ENCODE results near the gene ARHGAP15. TPM values are rescaled to one million over a fixed set of nuclear protein-coding genes. Genes with fewer than 3 reads are reported as not detected.

The ARHGAP15 gene
- total RNA-seq, 2 donors from 2014 or later: 277 to 309 TPM

- Mint-ChIP-seq H3K36me3 (ENCODE audit: low read depth) (no peaks in the 10 kb centered on the region), H3K4me1 (peaks cover 22% of the 10 kb centered on the region), H3K27ac (peak overlapping the region; percentile 68), H3K27me3 (no peaks in the 10 kb centered on the region), H3K4me3 (no peak overlapping the region)
- ATAC-seq: no peak
- H3K9me3 ChIP-seq (ENCODE audit: control insufficient read depth, low read length, poor library complexity, severe bottlenecking): no peaks in the 10 kb centered on the region
- DNase-seq: no peak
These were observed 304.6 kb downstream of the ARHGAP15 start for GRCh38 chr2:143433840-143434239.

- Mint-ChIP-seq H3K27ac (peak overlapping the region; percentile 68), H3K36me3 (ENCODE audit: low read depth) (no peaks in the 10 kb centered on the region), H3K4me1 (peaks cover 22% of the 10 kb centered on the region), H3K27me3 (no peaks in the 10 kb centered on the region), H3K4me3 (no peak overlapping the region)
- no peaks in the 10 kb centered on the region for H3K9me3 ChIP-seq (ENCODE audit: control insufficient read depth, low read length, poor library complexity, severe bottlenecking)
- no peak for ATAC-seq
- no peak for DNase-seq
These were observed 305.2 kb downstream of the ARHGAP15 start for GRCh38 chr2:143434445-143434844.

- H3K27me3 Mint-ChIP-seq: no peaks in the 10 kb centered on the region
- H3K4me1 Mint-ChIP-seq: peaks cover 19% of the 10 kb centered on the region
- no peaks in the 10 kb centered on the region for H3K9me3 ChIP-seq (ENCODE audit: control insufficient read depth, low read length, poor library complexity, severe bottlenecking)
- ATAC-seq: no peak
- H3K36me3 Mint-ChIP-seq (ENCODE audit: low read depth): no peaks in the 10 kb centered on the region
- DNase-seq: no peak
- H3K4me3 Mint-ChIP-seq: no peak overlapping the region
- peak overlapping the region; percentile 32 for H3K27ac Mint-ChIP-seq
These were observed 305.9 kb downstream of the ARHGAP15 start for GRCh38 chr2:143435131-143435530.

DNA sequence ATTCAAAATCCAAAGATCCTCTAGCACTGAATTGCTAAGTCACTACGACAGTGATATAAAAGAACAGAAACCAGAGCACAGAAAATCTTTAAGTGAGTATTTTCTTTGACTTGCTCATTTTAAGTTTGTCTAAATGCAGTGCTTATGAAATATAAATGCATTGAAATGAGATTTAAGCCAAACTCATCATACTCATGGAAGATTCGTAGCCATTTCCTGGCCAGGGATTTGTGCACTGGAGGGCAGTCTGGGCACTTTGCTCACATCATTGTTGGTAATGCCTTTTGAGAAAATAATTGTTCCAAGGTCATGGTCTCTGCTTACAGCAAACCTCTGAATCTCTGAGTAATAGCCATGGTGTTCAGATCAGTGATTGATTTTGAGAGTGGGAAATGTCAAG is 307.7 kb downstream of the ARHGAP15 start:
- H3K4me3 Mint-ChIP-seq: no peak overlapping the region
- no peaks in the 10 kb centered on the region for H3K27me3 Mint-ChIP-seq

DNA sequence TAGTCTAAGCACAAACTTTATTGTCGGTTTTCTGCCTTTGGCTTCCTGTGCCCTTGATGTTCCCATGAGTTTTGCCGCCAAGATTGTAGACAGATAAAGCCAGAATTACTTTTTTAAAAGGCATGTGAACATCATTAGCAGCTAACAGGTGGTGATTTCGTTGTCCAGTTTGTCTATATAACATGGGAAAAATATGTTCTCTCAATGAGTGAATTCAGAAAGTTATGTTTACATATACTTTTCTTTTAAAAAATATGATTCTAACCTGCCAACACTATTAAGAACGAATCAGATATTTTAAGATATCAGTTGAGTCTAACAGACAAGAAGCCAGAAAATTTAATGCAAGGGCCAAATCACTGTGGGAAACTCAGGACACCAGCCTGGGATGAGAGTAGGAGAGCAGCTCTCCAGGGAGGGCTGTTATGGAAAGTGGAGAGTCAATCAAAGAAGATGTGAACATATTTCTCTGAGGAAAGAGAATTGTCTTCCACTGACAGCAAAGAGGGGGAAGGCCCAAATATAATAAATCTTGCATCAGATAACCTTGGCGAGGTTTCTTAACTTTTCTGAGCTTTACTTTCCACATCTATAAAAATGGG is 311.3 kb downstream of the ARHGAP15 start:
- peaks cover 8% of the 10 kb centered on the region for H3K36me3 Mint-ChIP-seq (ENCODE audit: low read depth)

More for the DNA sequence above, 307.7 kb downstream of the ARHGAP15 start:
- DNase-seq (no peak), ATAC-seq (no peak)
- no peaks in the 10 kb centered on the region for H3K9me3 ChIP-seq (ENCODE audit: control insufficient read depth, low read length, poor library complexity, severe bottlenecking)
- Mint-ChIP-seq H3K4me1 (peaks cover 22% of the 10 kb centered on the region), H3K27ac (no peak overlapping the region), H3K36me3 (ENCODE audit: low read depth) (peaks cover 2% of the 10 kb centered on the region)

GRCh38 chr2:143442193-143442592 is 313.0 kb downstream of the ARHGAP15 start:
- peaks cover 8% of the 10 kb centered on the region for H3K36me3 Mint-ChIP-seq (ENCODE audit: low read depth)
- H3K27me3 Mint-ChIP-seq: no peaks in the 10 kb centered on the region
- no peak for DNase-seq
- no peak for ATAC-seq
- H3K27ac Mint-ChIP-seq: peak overlapping the region; percentile 34
- H3K9me3 ChIP-seq (ENCODE audit: control insufficient read depth, low read length, poor library complexity, severe bottlenecking): no peaks in the 10 kb centered on the region
- H3K4me3 Mint-ChIP-seq: no peak overlapping the region
- peaks cover 10% of the 10 kb centered on the region for H3K4me1 Mint-ChIP-seq

More for the DNA sequence above, 311.3 kb downstream of the ARHGAP15 start:
- Mint-ChIP-seq H3K27ac (peak overlapping the region; percentile 32), H3K4me3 (no peak overlapping the region), H3K4me1 (peaks cover 10% of the 10 kb centered on the region), H3K27me3 (no peaks in the 10 kb centered on the region)
- no peak for ATAC-seq
- no peak for DNase-seq
- H3K9me3 ChIP-seq (ENCODE audit: control insufficient read depth, low read length, poor library complexity, severe bottlenecking): no peaks in the 10 kb centered on the region

GRCh38 chr2:143451642-143452281 is 322.5 kb downstream of the ARHGAP15 start:
- peaks cover 4% of the 10 kb centered on the region for H3K36me3 Mint-ChIP-seq (ENCODE audit: low read depth)
- DNase-seq (no peak), ATAC-seq (no peak)
- H3K4me1 Mint-ChIP-seq: peaks cover 36% of the 10 kb centered on the region
- no peaks in the 10 kb centered on the region for H3K9me3 ChIP-seq (ENCODE audit: control insufficient read depth, low read length, poor library complexity, severe bottlenecking)
- peak overlapping the region; percentile 7 for H3K4me3 Mint-ChIP-seq
- H3K27ac Mint-ChIP-seq: peak overlapping the region; percentile 72
- H3K27me3 Mint-ChIP-seq: no peaks in the 10 kb centered on the region

GRCh38 chr2:143452817-143453451 is 323.7 kb downstream of the ARHGAP15 start:
- Mint-ChIP-seq H3K27me3 (no peaks in the 10 kb centered on the region), H3K36me3 (ENCODE audit: low read depth) (peaks cover 4% of the 10 kb centered on the region), H3K4me1 (peaks cover 34% of the 10 kb centered on the region), H3K27ac (peak overlapping the region; percentile 72), H3K4me3 (no peak overlapping the region)
- ATAC-seq: peak; percentile 92
- no peak for DNase-seq
- no peaks in the 10 kb centered on the region for H3K9me3 ChIP-seq (ENCODE audit: control insufficient read depth, low read length, poor library complexity, severe bottlenecking)

DNA sequence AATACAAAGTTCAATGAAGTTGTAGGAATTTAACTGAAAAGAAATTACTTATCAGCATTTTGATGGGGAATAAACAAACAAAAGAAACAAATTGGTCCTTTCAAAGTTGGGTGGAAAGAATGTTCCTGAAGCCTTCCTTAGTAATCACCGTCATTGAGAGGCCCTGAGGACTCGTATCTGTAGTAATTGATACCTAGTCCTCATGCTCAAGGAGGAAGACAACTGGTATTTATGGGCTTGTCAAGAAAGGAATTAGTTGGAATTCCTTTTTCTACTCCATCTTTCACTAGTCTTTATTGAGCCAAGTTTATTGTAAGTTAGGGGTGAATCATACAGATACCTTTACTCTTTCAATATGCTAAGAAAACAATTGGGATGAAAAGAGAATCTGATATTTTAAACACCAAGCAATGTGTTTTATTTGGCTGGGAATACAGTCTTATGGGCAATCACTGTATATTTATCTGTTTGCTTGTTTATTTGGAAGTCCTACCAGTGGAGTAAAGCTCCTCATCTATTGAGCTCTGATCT is 324.8 kb downstream of the ARHGAP15 start:
- no peaks in the 10 kb centered on the region for H3K27me3 Mint-ChIP-seq
- H3K36me3 Mint-ChIP-seq (ENCODE audit: low read depth): peaks cover 2% of the 10 kb centered on the region
- no peak overlapping the region for H3K27ac Mint-ChIP-seq
- H3K4me3 Mint-ChIP-seq: no peak overlapping the region
- no peak for ATAC-seq
- no peak for DNase-seq
- H3K9me3 ChIP-seq (ENCODE audit: control insufficient read depth, low read length, poor library complexity, severe bottlenecking): no peaks in the 10 kb centered on the region
- H3K4me1 Mint-ChIP-seq: peaks cover 28% of the 10 kb centered on the region

- Mint-ChIP-seq H3K27me3 (no peaks in the 10 kb centered on the region), H3K36me3 (ENCODE audit: low read depth) (no peaks in the 10 kb centered on the region), H3K27ac (no peak overlapping the region), H3K4me3 (no peak overlapping the region), H3K4me1 (peaks cover 27% of the 10 kb centered on the region)
- no peak for DNase-seq
- no peaks in the 10 kb centered on the region for H3K9me3 ChIP-seq (ENCODE audit: control insufficient read depth, low read length, poor library complexity, severe bottlenecking)
- ATAC-seq: no peak
These were observed 326.1 kb downstream of the ARHGAP15 start for GRCh38 chr2:143455317-143455716.

GRCh38 chr2:143458258-143459190 is 329.3 kb downstream of the ARHGAP15 start:
- Mint-ChIP-seq H3K27ac (no peak overlapping the region), H3K36me3 (ENCODE audit: low read depth) (no peaks in the 10 kb centered on the region), H3K27me3 (no peaks in the 10 kb centered on the region), H3K4me1 (peaks cover 14% of the 10 kb centered on the region), H3K4me3 (no peak overlapping the region)
- no peaks in the 10 kb centered on the region for H3K9me3 ChIP-seq (ENCODE audit: control insufficient read depth, low read length, poor library complexity, severe bottlenecking)
- ATAC-seq (no peak), DNase-seq (no peak)

- no peaks in the 10 kb centered on the region for H3K36me3 Mint-ChIP-seq (ENCODE audit: low read depth)
- DNase-seq (no peak), ATAC-seq (no peak)
- H3K27me3 Mint-ChIP-seq: no peaks in the 10 kb centered on the region
- H3K9me3 ChIP-seq (ENCODE audit: control insufficient read depth, low read length, poor library complexity, severe bottlenecking): no peaks in the 10 kb centered on the region
- no peak overlapping the region for H3K27ac Mint-ChIP-seq
- peaks cover 10% of the 10 kb centered on the region for H3K4me1 Mint-ChIP-seq
- no peak overlapping the region for H3K4me3 Mint-ChIP-seq
These were observed 331.2 kb downstream of the ARHGAP15 start for GRCh38 chr2:143460382-143460781.

- Mint-ChIP-seq H3K27me3 (no peaks in the 10 kb centered on the region), H3K27ac (no peak overlapping the region), H3K36me3 (ENCODE audit: low read depth) (no peaks in the 10 kb centered on the region), H3K4me1 (peaks cover 28% of the 10 kb centered on the region), H3K4me3 (no peak overlapping the region)
- ATAC-seq (no peak), DNase-seq (no peak)
- H3K9me3 ChIP-seq (ENCODE audit: control insufficient read depth, low read length, poor library complexity, severe bottlenecking): no peaks in the 10 kb centered on the region
These were observed 334.5 kb downstream of the ARHGAP15 start for GRCh38 chr2:143463719-143464118.

All from T-helper 17 cell (primary cell).